SK-N-SH (cell line): ENCODE measurements around the gene SLC25A28. TPM values are rescaled to one million over a fixed set of nuclear protein-coding genes. Genes with fewer than 3 reads are reported as not detected.

Experiments used
- CTCF ChIA-PET: fragments of 300-600, 350-600 bp; formaldehyde crosslinking; extraction: SDS; loops from one replicate; lab custom pipeline; 2021; lab: Yijun Ruan, JAX
- POLR2A ChIA-PET: fragments of 350-600 bp; sonication (Branson Sonifier 250); formaldehyde crosslinking; extraction: SDS; loops from one replicate; lab custom pipeline; 2020; ENCODE audit warnings: antibody characterized with exemption, inconsistent platforms; lab: Yijun Ruan, JAX
- DNase-seq: peaks from one replicate; pipeline ENCODE4 v3.0.0; 2012
- H2AFZ ChIP-seq: fragments of 200-600 bp; sonication (generic); 2 replicates; pipeline ENCODE4 v1.8.1; 2016; ENCODE audit warnings: antibody characterized with exemption, mild to moderate bottlenecking, low read depth
- H3F3A ChIP-seq: fragments of 200-600 bp; sonication (generic); replicated peaks from 2 replicates; pipeline ENCODE3; 2016; ENCODE audit warnings: antibody characterized with exemption, mild to moderate bottlenecking; ENCODE audit not compliant: insufficient read depth
- H3K27ac ChIP-seq, 2 experiments: fragments of 200-500 bp in 1 of 2; fragments of 200-600 bp in 1 of 2; sonication (Bioruptor generic) in 1 of 2; sonication (generic), shearing (Covaris generic) in 1 of 2; 2 replicates each; pipeline versions ENCODE4 v1.5.1 to v1.6.1; 2014 to 2016; ENCODE audit warnings: low read depth in 2 of 2, inconsistent platforms in 1 of 2, low read length in 1 of 2, mild to moderate bottlenecking in 1 of 2, mixed read lengths in 1 of 2
- H3K27me3 ChIP-seq: fragments of 200-600 bp; sonication (generic), shearing (Covaris generic); 2 replicates; pipeline ENCODE4 v1.6.1; 2016; ENCODE audit warnings: mixed run types; ENCODE audit not compliant: insufficient read depth
- H3K36me3 ChIP-seq, 2 experiments: fragments of 200-500 bp in 1 of 2; fragments of 200-600 bp in 1 of 2; sonication (Bioruptor generic) in 1 of 2; sonication (generic) in 1 of 2; replicated peaks in 1 of 2; 2 replicates each; pipeline versions ENCODE3 to v1.5.1; 2014 to 2016; ENCODE audit warnings: low read length in 1 of 2, mild to moderate bottlenecking in 1 of 2; ENCODE audit not compliant: insufficient read depth in 2 of 2, control insufficient read depth in 1 of 2
- H3K4me1 ChIP-seq, 2 experiments: fragments of 200-500 bp in 1 of 2; fragments of 200-600 bp in 1 of 2; sonication (Bioruptor generic) in 1 of 2; sonication (generic), shearing (Covaris generic) in 1 of 2; 2 replicates each; pipeline versions ENCODE4 v1.5.1 to v1.6.1; 2014 to 2016; ENCODE audit warnings: low read depth in 1 of 2, low read length in 1 of 2, mixed run types in 1 of 2; ENCODE audit not compliant: insufficient read depth in 2 of 2, control insufficient read depth in 1 of 2
- H3K4me2 ChIP-seq: fragments of 200-600 bp; sonication (generic), shearing (Covaris generic); 2 replicates; pipeline ENCODE4 v1.6.1; 2017; ENCODE audit warnings: mixed run types
- H3K4me3 ChIP-seq, 2 experiments: fragments of 200-500 bp in 1 of 2; fragments of 200-600 bp in 1 of 2; sonication (Bioruptor generic) in 1 of 2; sonication (generic), shearing (Covaris generic) in 1 of 2; 2 replicates each; pipeline versions ENCODE4 v1.5.1 to v1.8.1; 2014 to 2016; ENCODE audit warnings: low read depth in 2 of 2, inconsistent platforms in 1 of 2, low read length in 1 of 2, mild to moderate bottlenecking in 1 of 2, mixed read lengths in 1 of 2, moderate library complexity in 1 of 2
- H3K79me2 ChIP-seq: fragments of 200-600 bp; sonication (generic); 2 replicates; pipeline ENCODE4 v1.8.1; 2017; ENCODE audit warnings: mild to moderate bottlenecking; ENCODE audit not compliant: insufficient read depth
- H3K9ac ChIP-seq: fragments of 200-600 bp; sonication (generic); 2 replicates; pipeline ENCODE4 v1.6.1; 2017; ENCODE audit warnings: mixed run types
- H3K9me2 ChIP-seq: fragments of 200-600 bp; sonication (generic); 2 replicates; pipeline ENCODE4 v1.6.1; 2017; ENCODE audit warnings: mixed run types
- H3K9me3 ChIP-seq: fragments of 200-600 bp; sonication (generic); 2 replicates; pipeline ENCODE4 v1.6.1; 2017; ENCODE audit warnings: mixed run types, mild to moderate bottlenecking, moderate library complexity
- H4K20me1 ChIP-seq: fragments of 200-600 bp; sonication (generic); 2 replicates; pipeline ENCODE4 v1.6.1; 2017; ENCODE audit warnings: mild to moderate bottlenecking, mixed run types; ENCODE audit not compliant: insufficient read depth
- CTCF ChIP-seq: fragments of 200-600 bp; sonication (generic); IDR thresholded peaks from 2 replicates; pipeline ENCODE4 v1.6.1; 2017; ENCODE audit warnings: antibody characterized with exemption, mild to moderate bottlenecking, moderate library complexity
- ELF1 ChIP-seq: IDR thresholded peaks from 2 replicates; pipeline ENCODE4 v1.4.0; 2012
- FOXJ3 ChIP-seq: sonication (generic); formaldehyde crosslinking; IDR thresholded peaks from 2 replicates; pipeline ENCODE4 v1.5.1; 2020; ENCODE audit warnings: mild to moderate bottlenecking, missing genetic modification reagents
- GATA2 ChIP-seq: sonication (generic); formaldehyde crosslinking; IDR thresholded peaks from 2 replicates; pipeline ENCODE4 v1.5.0; 2020; ENCODE audit warnings: mild to moderate bottlenecking, missing genetic modification reagents
- IRF3 ChIP-seq: fragments of 150-350 bp; IDR thresholded peaks from 2 replicates; pipeline ENCODE4 v1.6.1; 2016; ENCODE audit warnings: mild to moderate bottlenecking, low read depth, low read length
- MAX ChIP-seq: IDR thresholded peaks from 2 replicates; pipeline ENCODE4 v1.4.0; 2012; ENCODE audit warnings: low read depth
- NFIC ChIP-seq: IDR thresholded peaks from 2 replicates; pipeline ENCODE4 v1.4.0; 2012; ENCODE audit warnings: borderline replicate concordance
- NRF1 ChIP-seq: IDR thresholded peaks from 2 replicates; pipeline ENCODE4 v1.6.1; 2012; ENCODE audit warnings: low read depth, mild to moderate bottlenecking, low read length
- PBX3 ChIP-seq: IDR thresholded peaks from 2 replicates; pipeline ENCODE4; 2012
- RAD21 ChIP-seq: IDR thresholded peaks from 2 replicates; pipeline ENCODE4 v1.6.1; 2012; ENCODE audit warnings: mild to moderate bottlenecking, low read length
- RFX5 ChIP-seq: IDR thresholded peaks from 2 replicates; pipeline ENCODE4 v1.6.1; 2012; ENCODE audit warnings: mild to moderate bottlenecking, improper control_type of control experiment, low read length
- RXRA ChIP-seq: IDR thresholded peaks from 2 replicates; pipeline ENCODE4 v1.4.0; 2012; ENCODE audit warnings: low read depth, mild to moderate bottlenecking, borderline replicate concordance
- SIN3A ChIP-seq: IDR thresholded peaks from 2 replicates; pipeline ENCODE4 v1.6.1; 2012; ENCODE audit warnings: low read depth, mild to moderate bottlenecking, low read length, moderate library complexity, borderline replicate concordance
- USF1 ChIP-seq: IDR thresholded peaks from 2 replicates; pipeline ENCODE4 v1.4.0; 2012; ENCODE audit warnings: low read depth, borderline replicate concordance
- USF2 ChIP-seq: fragments of 150-350 bp; IDR thresholded peaks from 2 replicates; pipeline ENCODE4 v1.6.1; 2017; ENCODE audit warnings: antibody characterized with exemption, low read length, low read depth, borderline replicate concordance
- YY1 ChIP-seq: IDR thresholded peaks from 2 replicates; pipeline ENCODE4 v1.4.0; 2012; ENCODE audit warnings: low read depth, mild to moderate bottlenecking
- ZBTB33 ChIP-seq: IDR thresholded peaks from 2 replicates; pipeline ENCODE4 v1.4.0; 2012; ENCODE audit warnings: low read depth, borderline replicate concordance
- WGBS: methylation state at CpG from one replicate; pipeline ENCODE4 v1.1.6; 2017; ENCODE audit warnings: low lambda C conversion rate; 5-methylcytosine and 5-hydroxymethylcytosine counted together
- polyA plus RNA-seq, 3 experiments: library from polyadenylated mRNA; depleted of rRNA; stranded (reverse); fragments of >200 nt; gene quantifications; 2 replicates each; pipeline ENCODE4 v1.2.3, GENCODE V29; 2012

SLC25A28 gene
- polyA plus RNA-seq, 1 of the 3 experiments (the other 2 are of a cell fraction) = 23.8 TPM

GRCh38 chr10:99619851-99620710 lies at the start of gene SLC25A28 (continued):
- TF ChIP-seq CTCF (no peak), ZBTB33 (no peak)

GRCh38 chr10:99667108-99667751 lies 47.0 kb upstream of the SLC25A28 start:
- H3K9me2 ChIP-seq = no peaks in the 10 kb centered on the region
- H3K79me2 ChIP-seq = peaks cover 64% of the 10 kb centered on the region
- peaks cover 27% of the 10 kb centered on the region for H3F3A ChIP-seq
- DNase-seq = peak; percentile 23
- 14% methylated on average over 4 of the region's 4 CpGs for WGBS
- H3K27ac ChIP-seq = peak overlapping the region in 1 of 2 experiments; percentile 95; a peak in 2 of 4 replicates
- peaks cover 18 to 59% of the 10 kb centered on the region in 2 experiments for H3K36me3 ChIP-seq
- peak overlapping the region; percentile 41; the same call in 1 of the 2 replicates for H3K4me2 ChIP-seq
- H2AFZ ChIP-seq = no peak overlapping the region
- H3K4me3 ChIP-seq = no peak overlapping the region; a peak in 1 of 4 replicates
- no peaks in the 10 kb centered on the region for H3K9me3 ChIP-seq
- no peaks in the 10 kb centered on the region for H4K20me1 ChIP-seq
- peak overlapping the region; percentile 54; the same call in 1 of the 2 replicates for H3K9ac ChIP-seq
- CTCF ChIA-PET = interaction anchor here (1.0 to 1.5 kb wide), 3 partner anchors 16 to 56 kb away, joined by 3 to 4 read pairs (median 4); no protein-coding TSS in a partner anchor
- POLR2A ChIA-PET = interaction anchor here (0.6 kb wide), 1 partner anchor 65 kb away, joined by 3 read pairs; the partner anchor contains the start of gene CUTC
- H3K4me1 ChIP-seq = peaks cover 0 to 11% of the 10 kb centered on the region in 2 experiments; a peak in 2 of 4 replicates
- H3K27me3 ChIP-seq = no peaks in the 10 kb centered on the region
- TF ChIP-seq USF1 (no peak), NRF1 (no peak), USF2 (no peak), NFIC (peak; percentile 55; the same call in 1 of the 2 replicates), MAX (no peak), PBX3 (peak; percentile 97), RFX5 (no peak), GATA2 (CRISPR knock-in tag) (no peak), SIN3A (no peak; the same call in 1 of the 2 replicates), FOXJ3 (no peak), ELF1 (no peak), RXRA (peak; percentile 76), IRF3 (no peak), RAD21 (no peak), YY1 (no peak), CTCF (no peak)
